ENCODE data around the gene NDUFS4. TPM values are rescaled to one million over a fixed set of nuclear protein-coding genes. Genes with fewer than 3 reads are reported as not detected.

Gene NDUFS4
- total RNA-seq, 1 experiment from 2014 or later: 112 TPM

DNA sequence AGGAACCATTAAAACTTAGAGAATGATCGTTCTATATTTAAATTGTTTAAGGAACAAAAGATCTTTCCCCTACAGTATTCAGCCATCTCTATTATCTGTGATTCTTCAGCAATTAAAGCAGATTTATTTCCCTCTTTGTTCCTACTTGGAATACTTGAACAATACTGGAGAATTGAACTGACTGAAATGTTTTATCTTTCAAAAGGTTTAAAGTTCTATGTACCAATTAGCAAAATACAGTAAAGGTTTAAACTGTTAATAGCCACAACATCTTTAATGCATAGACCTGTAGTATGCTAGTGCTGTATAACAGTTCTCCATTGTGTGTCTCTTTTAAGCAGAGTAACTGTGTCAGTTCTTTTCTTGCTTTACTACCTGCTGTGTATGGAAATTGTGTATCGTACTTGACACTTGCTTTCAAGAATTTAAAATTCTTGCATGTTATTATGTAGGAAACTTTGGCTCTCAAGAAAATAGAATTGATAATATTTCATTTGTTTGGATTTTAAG, 54.0 kb downstream of the NDUFS4 start:
- CTCF ChIA-PET: no interaction called here
- H3K4me3 ChIP-seq (ENCODE audit: low read depth, low read length, poor library complexity, severe bottlenecking): no peak overlapping the region
- peak; percentile 19 for DNase-seq (ENCODE audit: low spot score)
- no peaks in the 10 kb centered on the region for H3K36me3 ChIP-seq (ENCODE audit: insufficient read depth, low read length, poor library complexity, severe bottlenecking)
- intact Hi-C loops (cut with micrococcal nuclease; ENCODE audit: unreplicated experiment): no loop called here
- no peaks in the 10 kb centered on the region for H3K27me3 ChIP-seq (replicated peaks; ENCODE audit: insufficient read depth, low read depth, low read length, poor library complexity)
- POLR2A ChIA-PET (ENCODE audit: low non-redundant PET): no interaction called here
- no peak for TF ChIP-seq EZH2 (IDR thresholded peaks at IDR 0.05; ENCODE audit: borderline replicate concordance, low read depth, low read length, poor library complexity, severe bottlenecking)
- TF ChIP-seq, protein P1, sequence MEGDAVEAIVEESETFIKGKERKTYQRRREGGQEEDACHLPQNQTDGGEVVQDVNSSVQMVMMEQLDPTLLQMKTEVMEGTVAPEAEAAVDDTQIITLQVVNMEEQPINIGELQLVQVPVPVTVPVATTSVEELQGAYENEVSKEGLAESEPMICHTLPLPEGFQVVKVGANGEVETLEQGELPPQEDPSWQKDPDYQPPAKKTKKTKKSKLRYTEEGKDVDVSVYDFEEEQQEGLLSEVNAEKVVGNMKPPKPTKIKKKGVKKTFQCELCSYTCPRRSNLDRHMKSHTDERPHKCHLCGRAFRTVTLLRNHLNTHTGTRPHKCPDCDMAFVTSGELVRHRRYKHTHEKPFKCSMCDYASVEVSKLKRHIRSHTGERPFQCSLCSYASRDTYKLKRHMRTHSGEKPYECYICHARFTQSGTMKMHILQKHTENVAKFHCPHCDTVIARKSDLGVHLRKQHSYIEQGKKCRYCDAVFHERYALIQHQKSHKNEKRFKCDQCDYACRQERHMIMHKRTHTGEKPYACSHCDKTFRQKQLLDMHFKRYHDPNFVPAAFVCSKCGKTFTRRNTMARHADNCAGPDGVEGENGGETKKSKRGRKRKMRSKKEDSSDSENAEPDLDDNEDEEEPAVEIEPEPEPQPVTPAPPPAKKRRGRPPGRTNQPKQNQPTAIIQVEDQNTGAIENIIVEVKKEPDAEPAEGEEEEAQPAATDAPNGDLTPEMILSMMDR (conservative IDR thresholded peaks at IDR 0.05; ENCODE audit: low read depth, low read length): no peak
- BruUV-seq (replicated peaks): no TSS peak
- H3K9me3 ChIP-seq (ENCODE audit: low read depth, low read length, poor library complexity, severe bottlenecking): no peaks in the 10 kb centered on the region
- H3K4me1 ChIP-seq (ENCODE audit: insufficient read depth, low read length, poor library complexity, severe bottlenecking): peaks cover 12% of the 10 kb centered on the region
- H3K27ac ChIP-seq (ENCODE audit: low read depth, low read length, poor library complexity, severe bottlenecking): no peak overlapping the region

DNA sequence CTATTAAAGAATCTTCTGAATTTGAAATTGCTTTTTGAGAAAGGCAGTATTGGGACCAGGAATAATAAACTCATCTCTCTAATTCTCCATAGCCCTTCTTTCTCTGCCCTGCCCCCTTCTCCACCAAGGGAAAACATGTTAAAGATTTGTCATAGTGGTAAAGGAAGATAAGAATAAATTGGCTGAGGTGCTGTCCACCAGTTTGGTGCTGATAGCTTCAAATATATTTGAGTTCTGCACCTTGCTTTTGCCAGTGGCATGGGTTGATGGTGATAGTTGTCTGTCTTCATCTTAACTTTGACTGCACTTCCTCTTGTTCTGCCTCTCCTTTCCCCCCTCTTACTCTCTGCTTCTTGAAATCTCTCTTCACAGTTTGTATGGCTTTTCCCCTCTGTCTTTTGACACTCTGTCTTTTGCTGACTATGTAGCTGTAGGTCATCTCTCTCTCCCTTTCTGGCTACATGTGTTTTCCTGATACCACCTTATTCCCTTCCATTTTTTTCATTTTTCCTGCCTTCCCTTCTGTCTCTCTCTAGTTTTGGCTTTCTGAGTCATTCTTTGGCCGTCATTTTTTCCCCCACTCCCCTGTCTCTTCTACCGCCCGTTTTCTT, 56.6 kb downstream of the NDUFS4 start:
- ChIA-PET CTCF (no interaction called here), POLR2A (ENCODE audit: low non-redundant PET) (interaction anchor here (0.7 kb wide), 2 partner anchors 84 to 366 kb away, joined by 3 to 5 read pairs; no protein-coding TSS in a partner anchor)
- H3K36me3 ChIP-seq (ENCODE audit: insufficient read depth, low read length, poor library complexity, severe bottlenecking): no peaks in the 10 kb centered on the region
- no peaks in the 10 kb centered on the region for H3K9me3 ChIP-seq (ENCODE audit: low read depth, low read length, poor library complexity, severe bottlenecking)
- intact Hi-C loops (cut with micrococcal nuclease; ENCODE audit: unreplicated experiment): no loop called here
- H3K27ac ChIP-seq (ENCODE audit: low read depth, low read length, poor library complexity, severe bottlenecking): no peak overlapping the region
- TF ChIP-seq EZH2 (IDR thresholded peaks at IDR 0.05; ENCODE audit: borderline replicate concordance, low read depth, low read length, poor library complexity, severe bottlenecking): no peak
- TF ChIP-seq, protein P1 (conservative IDR thresholded peaks at IDR 0.05; ENCODE audit: low read depth, low read length): no peak
- no TSS peak for BruUV-seq (replicated peaks)
- H3K4me3 ChIP-seq (ENCODE audit: low read depth, low read length, poor library complexity, severe bottlenecking): no peak overlapping the region
- DNase-seq (ENCODE audit: low spot score): peak; percentile 14
- H3K27me3 ChIP-seq (replicated peaks; ENCODE audit: insufficient read depth, low read depth, low read length, poor library complexity): no peaks in the 10 kb centered on the region
- peaks cover 12% of the 10 kb centered on the region for H3K4me1 ChIP-seq (ENCODE audit: insufficient read depth, low read length, poor library complexity, severe bottlenecking)

DNA sequence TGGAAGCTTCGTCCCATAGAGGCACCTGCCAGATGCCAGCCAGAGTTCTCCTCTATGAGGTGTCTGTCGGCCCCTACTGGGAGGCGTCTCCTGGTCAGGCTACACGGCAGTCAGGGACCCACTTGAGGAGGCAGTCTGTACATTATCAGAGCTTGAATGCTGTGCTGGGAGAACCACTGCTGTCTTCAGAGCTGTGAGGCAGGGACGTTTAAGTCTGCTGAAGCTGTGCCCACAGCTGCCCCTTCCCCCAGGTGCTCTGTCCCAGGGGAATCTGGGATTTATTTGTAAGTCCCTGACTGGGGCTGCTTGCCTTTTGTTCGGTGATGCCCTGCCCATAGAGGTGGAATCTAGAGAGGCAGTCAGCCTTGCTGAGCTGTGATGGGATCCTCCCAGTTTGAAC, 70.8 kb downstream of the NDUFS4 start:
- CTCF ChIA-PET: no interaction called here
- no peaks in the 10 kb centered on the region for H3K27me3 ChIP-seq (replicated peaks; ENCODE audit: insufficient read depth, low read depth, low read length, poor library complexity)

More for the DNA sequence above, 70.8 kb downstream of the NDUFS4 start:
- no TSS peak for BruUV-seq (replicated peaks)
- no peak for TF ChIP-seq EZH2 (IDR thresholded peaks at IDR 0.05; ENCODE audit: borderline replicate concordance, low read depth, low read length, poor library complexity, severe bottlenecking)
- TF ChIP-seq, protein P1 (conservative IDR thresholded peaks at IDR 0.05; ENCODE audit: low read depth, low read length): no peak
- Histone ChIP-seq H3K4me3 (ENCODE audit: low read depth, low read length, poor library complexity, severe bottlenecking) (no peak overlapping the region), H3K27ac (ENCODE audit: low read depth, low read length, poor library complexity, severe bottlenecking) (no peak overlapping the region), H3K4me1 (ENCODE audit: insufficient read depth, low read length, poor library complexity, severe bottlenecking) (no peaks in the 10 kb centered on the region), H3K9me3 (ENCODE audit: low read depth, low read length, poor library complexity, severe bottlenecking) (no peaks in the 10 kb centered on the region), H3K36me3 (ENCODE audit: insufficient read depth, low read length, poor library complexity, severe bottlenecking) (no peaks in the 10 kb centered on the region)
- intact Hi-C loops (cut with micrococcal nuclease; ENCODE audit: unreplicated experiment): no loop called here
- POLR2A ChIA-PET (ENCODE audit: low non-redundant PET): no interaction called here
- no peak for DNase-seq (ENCODE audit: low spot score)

Measured in A673 (cell line).